H9 (cell line): ENCODE measurements around the gene ZFR2. TPM values are rescaled to one million over a fixed set of nuclear protein-coding genes. Genes with fewer than 3 reads are reported as not detected.

Experiments
- DNase-seq: peaks from one replicate; pipeline ENCODE4 v3.0.0-alpha.2; 2017
- H2AFZ ChIP-seq: one replicate; pipeline ENCODE4 v1.6.1; 2013; ENCODE audit warnings: mild to moderate bottlenecking, low read length, control low read depth, moderate library complexity
- H2AK5ac ChIP-seq: 2 replicates; pipeline ENCODE4 v1.6.1; 2013; ENCODE audit warnings: low read length, control low read depth, mixed read lengths; ENCODE audit not compliant: insufficient read length
- H2BK120ac ChIP-seq: one replicate; pipeline ENCODE4 v1.6.1; 2013; ENCODE audit warnings: low read depth, mild to moderate bottlenecking, low read length, control low read depth, inconsistent platforms; ENCODE audit not compliant: poor library complexity, severe bottlenecking
- H2BK12ac ChIP-seq: 2 replicates; pipeline ENCODE4 v1.6.1; 2013; ENCODE audit warnings: low read length, control low read depth, mixed read lengths, low read depth; ENCODE audit not compliant: insufficient read length
- H2BK15ac ChIP-seq: 2 replicates; pipeline ENCODE4 v1.6.1; 2013; ENCODE audit warnings: low read depth, low read length, control low read depth
- H2BK20ac ChIP-seq: one replicate; pipeline ENCODE4 v1.6.1; 2013; ENCODE audit warnings: low read depth, mild to moderate bottlenecking, low read length, control low read depth, inconsistent platforms; ENCODE audit not compliant: poor library complexity, severe bottlenecking
- H2BK5ac ChIP-seq: 2 replicates; pipeline ENCODE4 v1.6.1; 2013; ENCODE audit warnings: low read length, control low read depth, mixed read lengths; ENCODE audit not compliant: insufficient read length
- H3K14ac ChIP-seq: 2 replicates; pipeline ENCODE4 v1.6.1; 2013; ENCODE audit warnings: low read length, control low read depth; ENCODE audit not compliant: insufficient read depth
- H3K18ac ChIP-seq: 2 replicates; pipeline ENCODE4 v1.6.1; 2013; ENCODE audit warnings: low read depth, mild to moderate bottlenecking, mixed read lengths, low read length, control low read depth; ENCODE audit not compliant: insufficient read length
- H3K23ac ChIP-seq: 2 replicates; pipeline ENCODE4 v1.6.1; 2013; ENCODE audit warnings: low read length, control low read depth, mixed read lengths, low read depth; ENCODE audit not compliant: insufficient read length
- H3K23me2 ChIP-seq: 2 replicates; pipeline ENCODE4 v1.6.1; 2013; ENCODE audit warnings: low read depth, mild to moderate bottlenecking, mixed read lengths, low read length, control low read depth; ENCODE audit not compliant: insufficient read length, poor library complexity, severe bottlenecking
- H3K27ac ChIP-seq: 2 replicates; pipeline ENCODE4 v1.5.1; 2013; ENCODE audit warnings: low read length, control low read depth, mixed read lengths, low read depth; ENCODE audit not compliant: insufficient read length
- H3K27me3 ChIP-seq: 2 replicates; pipeline ENCODE4 v1.6.1; 2013; ENCODE audit warnings: low read length, control low read depth, inconsistent platforms; ENCODE audit not compliant: insufficient read depth
- H3K4ac ChIP-seq: 2 replicates; pipeline ENCODE4 v1.6.1; 2013; ENCODE audit warnings: low read depth, mild to moderate bottlenecking, control low read depth, inconsistent platforms, low read length, moderate library complexity
- H3K4me1 ChIP-seq: 2 replicates; pipeline ENCODE4 v1.6.1; 2013; ENCODE audit warnings: low read length, control low read depth, inconsistent platforms; ENCODE audit not compliant: insufficient read depth
- H3K4me2 ChIP-seq: 2 replicates; pipeline ENCODE4 v1.6.1; 2013; ENCODE audit warnings: low read length, control low read depth, mixed read lengths; ENCODE audit not compliant: insufficient read length, insufficient read depth
- H3K56ac ChIP-seq: 2 replicates; pipeline ENCODE4 v1.6.1; 2013; ENCODE audit warnings: low read depth, mild to moderate bottlenecking, mixed read lengths, low read length, control low read depth; ENCODE audit not compliant: insufficient read length
- H3K79me1 ChIP-seq: 2 replicates; pipeline ENCODE4 v1.6.1; 2013; ENCODE audit warnings: low read depth, mild to moderate bottlenecking, moderate library complexity, low read length, control low read depth, inconsistent platforms; ENCODE audit not compliant: insufficient read depth, poor library complexity, severe bottlenecking
- H3K79me2 ChIP-seq: 2 replicates; pipeline ENCODE4 v1.6.1; 2013; ENCODE audit warnings: low read length, control low read depth, inconsistent platforms; ENCODE audit not compliant: insufficient read depth
- H3K9ac ChIP-seq: 2 replicates; pipeline ENCODE4 v1.6.1; 2013; ENCODE audit warnings: low read length, control low read depth, mixed read lengths; ENCODE audit not compliant: insufficient read length; ENCODE audit errors: extremely low read depth
- H3K9me3 ChIP-seq: one replicate; pipeline ENCODE4 v1.6.1; 2013; ENCODE audit warnings: low read depth, low read length, inconsistent platforms; ENCODE audit not compliant: control insufficient read depth
- H3T11ph ChIP-seq: one replicate; pipeline ENCODE4 v1.6.1; 2013; ENCODE audit warnings: mild to moderate bottlenecking, low read length, control low read depth, inconsistent platforms
- H4K20me1 ChIP-seq: one replicate; pipeline ENCODE4 v1.6.1; 2013; ENCODE audit not compliant: control insufficient read depth, insufficient read length, insufficient read depth
- H4K5ac ChIP-seq: 2 replicates; pipeline ENCODE4 v1.6.1; 2013; ENCODE audit warnings: low read depth, mild to moderate bottlenecking, mixed read lengths, low read length, control low read depth; ENCODE audit not compliant: insufficient read length
- H4K8ac ChIP-seq: replicated peaks from 2 replicates; pipeline ENCODE4 v1.6.1; 2013; ENCODE audit warnings: low read length, control low read depth, mixed read lengths, low read depth; ENCODE audit not compliant: insufficient read length
- H4K91ac ChIP-seq: 2 replicates; pipeline ENCODE4 v1.6.1; 2013; ENCODE audit warnings: low read depth, mild to moderate bottlenecking, moderate library complexity, mixed read lengths, low read length, control low read depth; ENCODE audit not compliant: insufficient read length
- H3K27ac Mint-ChIP-seq, 3 experiments: 2 replicates in 2 of 3; 3 replicates in 1 of 3; pipeline ENCODE4 v1.8.0; 2020 to 2021; ENCODE audit warnings: mixed read lengths in 3 of 3, mild to moderate bottlenecking in 1 of 3, moderate library complexity in 1 of 3
- H3K27me3 Mint-ChIP-seq: 2 replicates; pipeline ENCODE4 v1.8.0; 2021; ENCODE audit warnings: low read depth, mild to moderate bottlenecking, moderate library complexity, mixed read lengths
- H3K36me3 Mint-ChIP-seq, 3 experiments: 2 replicates in 2 of 3; 3 replicates in 1 of 3; pipeline ENCODE4 v1.8.0; 2020 to 2021; ENCODE audit warnings: low read depth in 3 of 3, mixed read lengths in 3 of 3; ENCODE audit not compliant: insufficient read depth in 1 of 3
- H3K4me1 Mint-ChIP-seq, 2 experiments: 2 replicates each; pipeline ENCODE4 v1.8.0; 2020; ENCODE audit warnings: mixed read lengths in 2 of 2
- H3K4me3 Mint-ChIP-seq, 2 experiments: 2 replicates in 1 of 2; 3 replicates in 1 of 2; pipeline ENCODE4 v1.8.0; 2020 to 2021; ENCODE audit warnings: mild to moderate bottlenecking in 2 of 2, mixed read lengths in 2 of 2, moderate library complexity in 1 of 2
- H3K9me3 Mint-ChIP-seq, 2 experiments: 2 replicates in 1 of 2; 3 replicates in 1 of 2; pipeline ENCODE4 v1.8.0; 2020; ENCODE audit warnings: mild to moderate bottlenecking in 2 of 2, mixed read lengths in 2 of 2, moderate library complexity in 1 of 2
- WGBS: extraction: QIAGEN DNeasy Blood & Tissue Kit; methylation state at CpG from one replicate; pipeline ENCODE4 v1.1.7; 2013; ENCODE audit warnings: missing lambda C conversion rate, low lambda C conversion rate, mixed read lengths; ENCODE audit not compliant: insufficient read length; ENCODE audit errors: extremely low coverage; 5-methylcytosine and 5-hydroxymethylcytosine counted together
- total RNA-seq: library from RNA; stranded (reverse); gene quantifications from 2 replicates; pipeline ENCODE4 v1.2.1, GENCODE V29; 2021
- TF ChIP-seq, protein P1 (sequence below): fragments of 200-600 bp; sonication (generic); conservative IDR thresholded peaks from 3 replicates; pipeline ENCODE4 v1.8.0; 2021; ENCODE audit warnings: antibody characterized with exemption, mild to moderate bottlenecking

Gene ZFR2
- total RNA-seq, 1 experiment from 2014 or later = 18.3 TPM

DNA sequence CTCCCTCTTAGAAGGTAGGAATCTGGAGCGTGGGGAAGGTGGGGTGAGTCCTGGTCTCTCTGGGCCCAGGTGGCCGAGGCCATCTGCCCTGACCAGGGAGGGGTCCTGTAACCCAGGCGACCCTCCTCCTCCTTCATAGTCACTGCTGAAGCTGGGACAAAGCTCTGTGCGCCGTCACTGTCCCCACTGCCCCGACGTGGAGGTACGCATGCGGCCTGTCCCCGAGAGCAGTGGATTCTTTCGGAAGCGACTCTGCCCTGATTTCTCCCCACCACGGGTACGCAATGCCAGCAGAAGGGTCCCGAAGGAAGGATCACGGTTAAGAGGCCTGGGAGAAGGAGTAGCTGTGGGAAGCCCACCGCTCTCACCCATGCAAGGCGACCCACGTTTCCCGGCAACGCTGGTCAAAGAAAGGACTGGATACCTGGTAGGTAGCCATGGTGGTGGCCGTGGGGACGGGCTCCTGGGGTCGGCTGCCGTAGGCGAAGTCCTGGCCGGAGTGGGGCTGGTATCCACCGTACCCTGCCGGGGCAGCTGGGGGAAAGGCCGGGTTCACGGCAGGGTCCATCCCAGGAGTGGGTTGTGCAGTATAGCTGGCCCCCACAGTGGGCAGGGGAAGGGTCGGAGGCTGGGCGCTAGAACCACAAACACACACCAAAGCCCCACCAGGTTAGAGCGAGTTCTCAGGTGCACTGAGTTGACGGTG is 34.3 kb downstream of the ZFR2 start:
- Histone ChIP-seq H3K4me1 (no peaks in the 10 kb centered on the region), H3K14ac (no peak overlapping the region), H4K91ac (no peak overlapping the region), H4K20me1 (no peaks in the 10 kb centered on the region), H3K23me2 (no peaks in the 10 kb centered on the region), H3K9ac (no peak overlapping the region), H2BK5ac (no peak overlapping the region), H3K18ac (no peak overlapping the region), H3K9me3 (no peaks in the 10 kb centered on the region), H2BK120ac (no peak overlapping the region), H3K23ac (no peak overlapping the region), H2AK5ac (no peak overlapping the region), H3K56ac (no peak overlapping the region), H2BK12ac (no peak overlapping the region), H2BK20ac (no peak overlapping the region), H2BK15ac (no peak overlapping the region), H3K79me2 (no peaks in the 10 kb centered on the region), H4K5ac (no peak overlapping the region), H2AFZ (no peak overlapping the region), H3T11ph (no peak overlapping the region), H3K27me3 (no peaks in the 10 kb centered on the region), H4K8ac (no peak overlapping the region), H3K27ac (no peak overlapping the region), H3K79me1 (no peaks in the 10 kb centered on the region), H3K4me2 (no peak overlapping the region), H3K4ac (no peak overlapping the region)
- Mint-ChIP-seq H3K27me3 (peaks cover 11% of the 10 kb centered on the region), H3K4me1 (no peaks in the 10 kb centered on the region), H3K9me3 (peaks cover 13 to 14% of the 10 kb centered on the region in 2 experiments; a peak in 4 of 5 replicates), H3K27ac (no peak overlapping the region), H3K4me3 (no peak overlapping the region), H3K36me3 (peaks cover 0 to 4% (median 4%) of the 10 kb centered on the region in 3 experiments; a peak in 3 of 7 replicates)
- TF ChIP-seq, protein P1, sequence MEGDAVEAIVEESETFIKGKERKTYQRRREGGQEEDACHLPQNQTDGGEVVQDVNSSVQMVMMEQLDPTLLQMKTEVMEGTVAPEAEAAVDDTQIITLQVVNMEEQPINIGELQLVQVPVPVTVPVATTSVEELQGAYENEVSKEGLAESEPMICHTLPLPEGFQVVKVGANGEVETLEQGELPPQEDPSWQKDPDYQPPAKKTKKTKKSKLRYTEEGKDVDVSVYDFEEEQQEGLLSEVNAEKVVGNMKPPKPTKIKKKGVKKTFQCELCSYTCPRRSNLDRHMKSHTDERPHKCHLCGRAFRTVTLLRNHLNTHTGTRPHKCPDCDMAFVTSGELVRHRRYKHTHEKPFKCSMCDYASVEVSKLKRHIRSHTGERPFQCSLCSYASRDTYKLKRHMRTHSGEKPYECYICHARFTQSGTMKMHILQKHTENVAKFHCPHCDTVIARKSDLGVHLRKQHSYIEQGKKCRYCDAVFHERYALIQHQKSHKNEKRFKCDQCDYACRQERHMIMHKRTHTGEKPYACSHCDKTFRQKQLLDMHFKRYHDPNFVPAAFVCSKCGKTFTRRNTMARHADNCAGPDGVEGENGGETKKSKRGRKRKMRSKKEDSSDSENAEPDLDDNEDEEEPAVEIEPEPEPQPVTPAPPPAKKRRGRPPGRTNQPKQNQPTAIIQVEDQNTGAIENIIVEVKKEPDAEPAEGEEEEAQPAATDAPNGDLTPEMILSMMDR = no peak
- DNase-seq = no peak
- WGBS = no CpG with 5 or more reads among the region's 35 CpGs
